IMR-90 (cell line): Measurements from ENCODE around the gene RAB36. TPM values are rescaled to one million over a fixed set of nuclear protein-coding genes. Genes with fewer than 3 reads are reported as not detected.

Experiments used
- ATAC-seq: fragments of 200-7000 bp; cut with Tn5 transposase; 2 replicates; pipeline ENCODE4 v1.9.1; 2020; ENCODE audit warnings: low read depth, mild to moderate bottlenecking, moderate library complexity
- BruUV-seq: library from RNA; stranded (reverse); fragments of 400-500 nt; replicated peaks from 2 replicates; lab custom pipeline; 2021; lab: Mats Ljungman, UMichigan
- CTCF ChIA-PET: fragments of 300-600 bp; formaldehyde crosslinking; extraction: SDS; loops from one replicate; lab custom pipeline; 2021; ENCODE audit warnings: antibody characterized with exemption; lab: Yijun Ruan, JAX
- POLR2A ChIA-PET: fragments of 300-600 bp; sonication (Branson Sonifier 250); formaldehyde crosslinking; loops from one replicate; lab custom pipeline; 2022; ENCODE audit warnings: antibody characterized with exemption; ENCODE audit not compliant: unreplicated experiment; lab: Charles Lee
- DNase-seq: peaks from one replicate; pipeline ENCODE4 v3.0.0; 2013
- H2AFZ ChIP-seq: replicated peaks from 2 replicates; pipeline ENCODE3; 2013; ENCODE audit warnings: low read length, mild to moderate bottlenecking; ENCODE audit not compliant: poor library complexity
- H2AK5ac ChIP-seq: 2 replicates; pipeline ENCODE4 v1.6.1; 2013; ENCODE audit warnings: low read depth, low read length, inconsistent platforms
- H2AK9ac ChIP-seq: replicated peaks from 2 replicates; pipeline ENCODE3; 2013; ENCODE audit warnings: mild to moderate bottlenecking, low read depth, low read length, moderate library complexity; ENCODE audit not compliant: poor library complexity
- H2BK120ac ChIP-seq: 2 replicates; pipeline ENCODE4 v1.6.1; 2013; ENCODE audit warnings: low read depth, low read length, inconsistent platforms
- H2BK15ac ChIP-seq: 3 replicates; pipeline ENCODE4 v1.6.1; 2013; ENCODE audit warnings: low read depth, low read length, inconsistent platforms
- H2BK20ac ChIP-seq: 2 replicates; pipeline ENCODE4 v1.6.1; 2013; ENCODE audit warnings: low read depth, mild to moderate bottlenecking, inconsistent platforms, low read length, moderate library complexity
- H2BK5ac ChIP-seq: 2 replicates; pipeline ENCODE4 v1.6.1; 2013; ENCODE audit warnings: mild to moderate bottlenecking, low read depth, low read length, inconsistent platforms; ENCODE audit not compliant: poor library complexity, severe bottlenecking
- H3K14ac ChIP-seq: replicated peaks from 2 replicates; pipeline ENCODE4 v1.6.1; 2013; ENCODE audit warnings: low read depth, low read length, inconsistent platforms
- H3K18ac ChIP-seq: 2 replicates; pipeline ENCODE4 v1.6.1; 2013; ENCODE audit warnings: low read depth, low read length, control low read depth
- H3K23ac ChIP-seq: 2 replicates; pipeline ENCODE4 v1.6.1; 2013; ENCODE audit warnings: low read depth, low read length, inconsistent platforms
- H3K27ac ChIP-seq: 2 replicates; pipeline ENCODE4 v1.5.1; 2013; ENCODE audit warnings: mild to moderate bottlenecking, control low read depth, low read length; ENCODE audit not compliant: insufficient read depth
- H3K27me3 ChIP-seq: 2 replicates; pipeline ENCODE4 v1.6.1; 2013; ENCODE audit warnings: low read length; ENCODE audit not compliant: control insufficient read depth, insufficient read depth
- H3K36me3 ChIP-seq: 2 replicates; pipeline ENCODE4 v1.6.1; 2013; ENCODE audit warnings: low read length, mixed read lengths; ENCODE audit not compliant: control insufficient read depth, insufficient read depth
- H3K4ac ChIP-seq: 2 replicates; pipeline ENCODE4 v1.6.1; 2013; ENCODE audit warnings: low read depth, low read length, inconsistent platforms
- H3K4me1 ChIP-seq: 2 replicates; pipeline ENCODE4 v1.6.1; 2013; ENCODE audit warnings: low read length, mixed read lengths; ENCODE audit not compliant: control insufficient read depth, insufficient read depth
- H3K4me2 ChIP-seq: 2 replicates; pipeline ENCODE4 v1.6.1; 2013; ENCODE audit warnings: low read depth, mild to moderate bottlenecking, control low read depth, low read length, moderate library complexity
- H3K4me3 ChIP-seq: 2 replicates; pipeline ENCODE4 v1.5.1; 2013; ENCODE audit warnings: low read depth, mild to moderate bottlenecking, control low read depth, low read length, moderate library complexity; ENCODE audit not compliant: insufficient read depth
- H3K56ac ChIP-seq: 2 replicates; pipeline ENCODE4 v1.6.1; 2013; ENCODE audit warnings: low read length, inconsistent platforms; ENCODE audit not compliant: insufficient read depth; ENCODE audit errors: extremely low read depth
- H3K79me1 ChIP-seq, 2 experiments: 2 replicates each; pipeline ENCODE4 v1.6.1; 2013; ENCODE audit warnings: low read length in 2 of 2, inconsistent platforms in 1 of 2, low read depth in 1 of 2
- H3K9ac ChIP-seq: 2 replicates; pipeline ENCODE4 v1.6.1; 2013; ENCODE audit warnings: low read depth, low read length, control low read depth
- H3K9me1 ChIP-seq: 2 replicates; pipeline ENCODE4 v1.6.1; 2013; ENCODE audit warnings: low read length, inconsistent platforms; ENCODE audit not compliant: insufficient read depth
- H3K9me3 ChIP-seq: 2 replicates; pipeline ENCODE4 v1.6.1; 2013; ENCODE audit warnings: low read length; ENCODE audit not compliant: control insufficient read depth, insufficient read depth
- H4K20me1 ChIP-seq: 2 replicates; pipeline ENCODE4 v1.6.1; 2013; ENCODE audit warnings: low read length, inconsistent platforms; ENCODE audit not compliant: insufficient read depth
- H4K5ac ChIP-seq: 2 replicates; pipeline ENCODE4 v1.6.1; 2013; ENCODE audit warnings: mild to moderate bottlenecking, low read depth, low read length, control low read depth
- H4K8ac ChIP-seq, 2 experiments: 2 replicates each; pipeline ENCODE4 v1.6.1; 2013; ENCODE audit warnings: low read depth in 2 of 2, low read length in 2 of 2, control low read depth in 1 of 2, inconsistent platforms in 1 of 2
- H4K91ac ChIP-seq: 2 replicates; pipeline ENCODE4 v1.6.1; 2013; ENCODE audit warnings: low read depth, low read length, inconsistent platforms; ENCODE audit not compliant: insufficient read depth
- CEBPB ChIP-seq: IDR thresholded peaks from 2 replicates; pipeline ENCODE4 v1.6.1; 2012; ENCODE audit warnings: low read depth, low read length, improper control_type of control experiment
- RCOR1 ChIP-seq: IDR thresholded peaks from 2 replicates; pipeline ENCODE4 v1.6.1; 2012; ENCODE audit warnings: mild to moderate bottlenecking, low read length, improper control_type of control experiment; ENCODE audit not compliant: insufficient replicate concordance
- WGBS, 2 experiments: methylation state at CpG; one replicate each; pipeline versions ENCODE4 v1.1.5 to v1.1.7; 2013; ENCODE audit warnings: missing lambda C conversion rate in 2 of 2; ENCODE audit not compliant: insufficient read length in 1 of 2; ENCODE audit errors: extremely low coverage in 2 of 2; 5-methylcytosine and 5-hydroxymethylcytosine counted together
- dilution Hi-C: fragments of 300-500 bp; cut with HindIII; formaldehyde crosslinking; loops from one replicate; pipeline ENCODE4 v1.14.3; 2018; ENCODE audit warnings: low sequenced_read_pairs; ENCODE audit not compliant: unreplicated experiment
- in situ Hi-C: fragments of 300-500 bp; cut with MboI; formaldehyde crosslinking; loops from 3 replicates; pipeline ENCODE4 v1.14.3; 2019; ENCODE audit warnings: low sequenced_read_pairs, inconsistent platforms, mixed read lengths
- intact Hi-C: fragments of 100-400 bp; cut with micrococcal nuclease; formaldehyde crosslinking; loops from 2 replicates; pipeline ENCODE4 v1.10.0; 2022
- polyA plus RNA-seq, 3 experiments: library from polyadenylated mRNA; depleted of rRNA; stranded (reverse); fragments of >200 nt; gene quantifications; 2 replicates each; pipeline ENCODE4 v1.2.3, GENCODE V29; 2012; ENCODE audit warnings: low replicate concordance in 1 of 3
- total RNA-seq: library from RNA; depleted of rRNA; stranded (reverse); fragments of >200 nt; gene quantifications from 2 replicates; pipeline ENCODE4 v1.2.3, GENCODE V29; 2012

RAB36 gene
- total and polyA plus RNA-seq, 2 of the 4 experiments (the other 2 are of a cell fraction): 3.6 to 4.0 TPM

- Histone ChIP-seq H4K5ac (no peak overlapping the region), H2AK9ac (no peak overlapping the region), H2BK120ac (no peak overlapping the region), H3K56ac (no peak overlapping the region), H3K18ac (no peak overlapping the region), H3K4ac (no peak overlapping the region), H3K4me1 (no peaks in the 10 kb centered on the region), H3K9me3 (no peaks in the 10 kb centered on the region), H4K91ac (no peak overlapping the region), H3K4me3 (no peak overlapping the region), H3K27me3 (no peaks in the 10 kb centered on the region; the same call in 1 of the 2 replicates), H2BK20ac (no peak overlapping the region), H3K9me1 (no peaks in the 10 kb centered on the region), H3K14ac (no peak overlapping the region), H3K27ac (no peak overlapping the region), H4K8ac (no peak overlapping the region), H2AK5ac (no peak overlapping the region), H4K20me1 (no peaks in the 10 kb centered on the region), H2BK5ac (no peak overlapping the region), H3K23ac (no peak overlapping the region), H2BK15ac (no peak overlapping the region), H2AFZ (no peak overlapping the region), H3K9ac (no peak overlapping the region), H3K4me2 (no peak overlapping the region), H3K36me3 (no peaks in the 10 kb centered on the region), H3K79me1 (no peaks in the 10 kb centered on the region)
- in situ Hi-C loops: loop anchor here (10.0 kb wide), 1 partner anchor 266 kb away; no protein-coding TSS in a partner anchor
- TF ChIP-seq CEBPB (no peak), RCOR1 (no peak)
- intact Hi-C loops: no loop called here
- dilution Hi-C loops: no loop called here
- no TSS peak for BruUV-seq
- DNase-seq (no peak), ATAC-seq (no peak)
- 71% methylated on average over 1 of the region's 4 CpGs; no CpG with 5 or more reads in 1 of the 2 experiments for WGBS, 2 experiments
- ChIA-PET CTCF (no interaction called here), POLR2A (no interaction called here)
Observed at GRCh38 chr22:23121000-23121421, 24.3 kb upstream of the RAB36 start.
